GM12891 (cell line): ENCODE results near the gene AXDND1.

Experiments
- POLR2A ChIP-seq: IDR thresholded peaks from 2 replicates; pipeline ENCODE4 v1.6.1; 2011; ENCODE audit warnings: low read depth, low read length, control low read depth
- POLR2AphosphoS5 ChIP-seq: IDR thresholded peaks from 2 replicates; pipeline ENCODE4 v1.6.1; 2011; ENCODE audit warnings: low read depth, low read length, control low read depth
- TAF1 ChIP-seq: IDR thresholded peaks from 2 replicates; pipeline ENCODE4 v1.6.1; 2011; ENCODE audit warnings: low read depth, low read length, control low read depth

GRCh38 chr1:179337288-179337687 lies 28.5 kb upstream of the AXDND1 start:
- TF ChIP-seq POLR2A, result no peak
- no peak for TF ChIP-seq TAF1
- TF ChIP-seq POLR2AphosphoS5, result no peak
